ENCODE data around the gene FAIM.

- TF ChIP-seq CTCF (IDR thresholded peaks at IDR 0.05; ENCODE audit: extremely low read depth in 1 of 2, insufficient read depth in 1 of 2, low read depth in 1 of 2, low read length in 2 of 2) = no peak
- TF ChIP-seq MAX (IDR thresholded peaks at IDR 0.05; ENCODE audit: insufficient read depth, insufficient read length) = no peak
- no peak for TF ChIP-seq POLR2AphosphoS5 (IDR thresholded peaks at IDR 0.05; ENCODE audit: insufficient read depth, low read depth, low read length)
- no peak for TF ChIP-seq GATA2 (IDR thresholded peaks at IDR 0.05; ENCODE audit: insufficient read depth, insufficient read length, low read depth, low read length)
- TF ChIP-seq POLR2A (IDR thresholded peaks at IDR 0.05; ENCODE audit: low read depth, low read length) = no peak
- TF ChIP-seq EZH2 (IDR thresholded peaks at IDR 0.05; ENCODE audit: borderline replicate concordance, low read depth, low read length, severe bottlenecking) = no peak
Observed at GRCh38 chr3:138578961-138579574, 29.5 kb upstream of the FAIM start.

Measured in endothelial cell of umbilical vein (primary cell).